ENCODE results near the gene SMAD3. TPM values are rescaled to one million over a fixed set of nuclear protein-coding genes. Genes with fewer than 3 reads are reported as not detected.

The SMAD3 gene
- total RNA-seq, 1 experiment from 2014 or later = 89.2 TPM

DNA sequence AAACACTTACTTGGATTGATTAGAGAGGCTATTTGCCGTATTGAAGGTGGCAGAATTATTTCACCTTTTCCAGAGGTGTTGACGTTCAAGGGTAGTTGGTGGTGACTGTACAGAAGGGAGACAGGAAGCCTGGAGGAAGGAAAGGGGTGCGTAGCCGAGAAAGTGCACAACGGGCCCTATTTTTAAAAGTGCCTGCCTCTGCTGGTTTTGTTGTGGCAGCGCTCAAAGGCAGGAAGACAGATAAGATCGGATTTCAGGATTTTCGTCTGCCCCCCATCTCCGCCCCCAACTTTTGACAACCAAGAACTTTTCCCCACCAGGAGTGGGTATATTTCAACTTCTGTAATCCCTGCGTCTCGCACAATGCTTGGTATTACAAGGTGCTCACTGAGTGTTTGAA lies 38.5 kb downstream of the SMAD3 start:
- ATAC-seq = no peak
- Histone ChIP-seq H3K79me2 (ENCODE audit: insufficient read depth, low read length) (peaks cover 94% of the 10 kb centered on the region), H3K27ac (ENCODE audit: low read depth, low read length) (no peak overlapping the region), H3K9ac (ENCODE audit: low read length) (peak overlapping the region; percentile 76), H3K4me3 (replicated peaks in 1 of 2; ENCODE audit: low read depth in 1 of 2, low read length in 2 of 2) (no peak overlapping the region), H3K4me1 (ENCODE audit: control insufficient read depth in 1 of 2, insufficient read depth in 2 of 2, low read length in 2 of 2) (peaks cover 75 to 96% of the 10 kb centered on the region in 2 experiments), H4K20me1 (ENCODE audit: insufficient read depth) (no peaks in the 10 kb centered on the region), H3K4me2 (ENCODE audit: low read length) (peak overlapping the region; percentile 73), H3K9me3 (ENCODE audit: control insufficient read depth in 1 of 2, insufficient read depth in 1 of 2, low read depth in 1 of 2, low read length in 2 of 2) (no peaks in the 10 kb centered on the region), H3K9me2 (ENCODE audit: insufficient read depth) (no peaks in the 10 kb centered on the region), H3K36me3 (ENCODE audit: control insufficient read depth in 1 of 2, insufficient read depth in 2 of 2, low read length in 2 of 2) (peaks cover 0 to 9% of the 10 kb centered on the region in 2 experiments; a peak in 1 of 4 replicates), H2AFZ (ENCODE audit: low read depth, low read length, poor library complexity, severe bottlenecking) (no peak overlapping the region), H3K27me3 (ENCODE audit: insufficient read depth, low read length) (no peaks in the 10 kb centered on the region)
- intact Hi-C loops (cut with micrococcal nuclease) = loop anchor here (10.0 kb wide), 1 partner anchor 201 kb away; no protein-coding TSS in a partner anchor
- DNase-seq (ENCODE audit: low read depth, low spot score) = no peak
- ChIA-PET RAD21 (ENCODE audit: low non-redundant PET in 1 of 2, low total read pairs in 2 of 2, uncharacterized antibody in 2 of 2, unreplicated experiment in 2 of 2) (no interaction called here), CTCF (no interaction called here), POLR2A (interaction anchor here (1.9 to 2.2 kb wide), 2 partner anchors 45 to 55 kb away, joined by 3 to 5 read pairs; no protein-coding TSS in a partner anchor)
- TF ChIP-seq TCF7L2 (IDR thresholded peaks at IDR 0.05; ENCODE audit: borderline replicate concordance, extremely low read depth, insufficient read depth, insufficient read length) (no peak), RAD21 (IDR thresholded peaks at IDR 0.05; ENCODE audit: low read depth) (no peak), CBX3 (IDR thresholded peaks at IDR 0.05; ENCODE audit: low read depth) (no peak), JUND (IDR thresholded peaks at IDR 0.05) (no peak), REST (IDR thresholded peaks at IDR 0.05; ENCODE audit: low read depth) (no peak), SRF (IDR thresholded peaks at IDR 0.05; ENCODE audit: low read depth) (no peak), SP1 (IDR thresholded peaks at IDR 0.05; ENCODE audit: low read depth) (no peak), CEBPB (IDR thresholded peaks at IDR 0.05; ENCODE audit: low read depth) (no peak), FOSL1 (IDR thresholded peaks at IDR 0.05; ENCODE audit: low read depth) (no peak), ZFX (IDR thresholded peaks at IDR 0.05) (no peak), ZBTB33 (IDR thresholded peaks at IDR 0.05; ENCODE audit: extremely low read depth, insufficient replicate concordance, low read length) (no peak), MAX (IDR thresholded peaks at IDR 0.05) (no peak), ATF3 (IDR thresholded peaks at IDR 0.05) (no peak)
- no TSS peak for BruUV-seq (replicated peaks)
